SK-N-SH (cell line): Measurements from ENCODE around the gene ATP6V1C2.

Experiments used
- CTCF ChIP-seq: fragments of 200-600 bp; sonication (generic); IDR thresholded peaks from 2 replicates; pipeline ENCODE4 v1.6.1; 2017; ENCODE audit warnings: antibody characterized with exemption, mild to moderate bottlenecking, moderate library complexity
- POLR2AphosphoS5 ChIP-seq: IDR thresholded peaks from 2 replicates; pipeline ENCODE4 v1.6.1; 2012; ENCODE audit warnings: low read depth, low read length
- REST ChIP-seq: IDR thresholded peaks from 2 replicates; pipeline ENCODE4 v1.6.1; 2012; ENCODE audit warnings: mild to moderate bottlenecking, low read depth, low read length, moderate library complexity

- TF ChIP-seq CTCF (no peak), POLR2AphosphoS5 (no peak), REST (no peak)
These were observed 90.1 kb downstream of the ATP6V1C2 start for GRCh38 chr2:10811517-10811916.
